ENCODE measurements around the gene DCBLD2. TPM values are rescaled to one million over a fixed set of nuclear protein-coding genes. Genes with fewer than 3 reads are reported as not detected.
A peak's percentile ranks its signal among the peaks of the same experiment; 100 is the strongest.

DCBLD2 gene, protein sequence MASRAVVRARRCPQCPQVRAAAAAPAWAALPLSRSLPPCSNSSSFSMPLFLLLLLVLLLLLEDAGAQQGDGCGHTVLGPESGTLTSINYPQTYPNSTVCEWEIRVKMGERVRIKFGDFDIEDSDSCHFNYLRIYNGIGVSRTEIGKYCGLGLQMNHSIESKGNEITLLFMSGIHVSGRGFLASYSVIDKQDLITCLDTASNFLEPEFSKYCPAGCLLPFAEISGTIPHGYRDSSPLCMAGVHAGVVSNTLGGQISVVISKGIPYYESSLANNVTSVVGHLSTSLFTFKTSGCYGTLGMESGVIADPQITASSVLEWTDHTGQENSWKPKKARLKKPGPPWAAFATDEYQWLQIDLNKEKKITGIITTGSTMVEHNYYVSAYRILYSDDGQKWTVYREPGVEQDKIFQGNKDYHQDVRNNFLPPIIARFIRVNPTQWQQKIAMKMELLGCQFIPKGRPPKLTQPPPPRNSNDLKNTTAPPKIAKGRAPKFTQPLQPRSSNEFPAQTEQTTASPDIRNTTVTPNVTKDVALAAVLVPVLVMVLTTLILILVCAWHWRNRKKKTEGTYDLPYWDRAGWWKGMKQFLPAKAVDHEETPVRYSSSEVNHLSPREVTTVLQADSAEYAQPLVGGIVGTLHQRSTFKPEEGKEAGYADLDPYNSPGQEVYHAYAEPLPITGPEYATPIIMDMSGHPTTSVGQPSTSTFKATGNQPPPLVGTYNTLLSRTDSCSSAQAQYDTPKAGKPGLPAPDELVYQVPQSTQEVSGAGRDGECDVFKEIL
- total RNA-seq, result 1 to 10 TPM; 1.9 to 2.5 TPM

DNA sequence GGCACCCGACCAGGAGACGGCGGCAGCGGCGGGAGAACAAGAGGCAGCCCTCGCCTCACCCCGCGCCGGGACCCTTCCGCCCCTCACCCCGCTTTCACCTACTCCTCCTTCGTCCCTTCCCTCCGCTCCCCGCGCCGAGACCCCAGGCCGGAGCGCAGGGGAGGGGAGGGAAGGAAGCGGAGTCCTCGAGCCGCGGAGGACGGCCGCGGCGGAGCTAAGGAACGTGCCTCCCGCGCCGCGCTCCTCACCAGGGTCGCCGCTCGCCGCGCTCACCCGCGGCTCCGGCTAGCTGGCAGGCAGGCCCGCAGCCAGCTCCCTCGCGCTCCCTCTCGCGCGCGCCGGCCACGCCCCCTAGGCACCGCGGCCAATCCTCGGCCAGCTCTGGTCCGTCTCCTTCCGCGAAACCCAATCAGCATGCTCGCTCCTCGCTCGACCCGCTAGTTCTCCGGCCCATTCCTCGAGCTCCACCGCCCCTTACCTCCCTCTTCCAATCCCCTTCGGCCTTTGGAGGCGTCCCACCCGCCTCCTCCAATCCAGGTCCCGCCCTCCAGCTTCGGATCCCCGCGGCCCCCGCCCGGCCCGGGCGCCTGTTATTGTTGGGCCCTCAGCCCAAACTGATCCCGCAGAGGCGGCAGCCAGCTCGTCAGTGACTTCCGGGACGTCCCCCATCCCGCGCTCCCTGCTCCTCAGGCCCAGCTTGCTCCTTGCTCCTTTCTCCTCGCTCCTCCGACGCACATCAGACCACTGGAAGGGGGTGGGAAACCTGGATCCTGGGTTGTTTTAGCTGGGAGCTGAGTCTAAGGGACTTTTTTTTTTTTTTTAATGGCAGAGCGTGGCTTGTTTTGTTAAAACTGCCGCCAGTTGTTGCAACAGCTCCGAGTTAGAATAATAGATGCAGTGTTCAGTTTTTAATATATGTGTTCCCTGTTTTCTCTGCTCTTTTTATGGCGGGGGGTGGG, at the start of gene DCBLD2:
TSS of gene DCBLD2 (minus strand) at position 304 of the 959 bp plus-strand sequence. CDS start 369 bp downstream, outside the sequence.
- CTCF ChIA-PET, result interaction anchor here (0.8 to 1.2 kb wide), 4 partner anchors 17 to 174 kb away, joined by 3 to 7 read pairs (median 4); no protein-coding TSS in a partner anchor
- Mint-ChIP-seq H3K4me1 (peaks cover 16% of the 10 kb centered on the region), H3K27me3 (peaks cover 5% of the 10 kb centered on the region), H3K4me3 (peak within 1 kb of the TSS; percentile 80), H3K9me3 (ENCODE audit: low read depth) (no peaks in the 10 kb centered on the region), H3K36me3 (ENCODE audit: low read depth) (no peaks in the 10 kb centered on the region), H3K27ac (peak within 1 kb of the TSS; percentile 69)
- DNase-seq (peak; percentile 96), ATAC-seq (peak; percentile 100)
- intact Hi-C loops (cut with DNase I, micrococcal nuclease), result loop anchor here (1.0 to 5.0 kb wide), 10 partner anchors 169 to 1501 kb away; partner anchors contain the start of genes CMSS1 (in 2 of the 2), CPOX (in 1 of the 2), GABRR3 (in 1 of the 2) and LNP1 (in 1 of the 2)
- POLR2A ChIA-PET, result interaction anchor here (0.5 to 1.4 kb wide), 7 partner anchors 48 to 1137 kb away, joined by 3 to 9 read pairs (median 4); partner anchors contain the start of genes ARL6 and CMSS1

DNA sequence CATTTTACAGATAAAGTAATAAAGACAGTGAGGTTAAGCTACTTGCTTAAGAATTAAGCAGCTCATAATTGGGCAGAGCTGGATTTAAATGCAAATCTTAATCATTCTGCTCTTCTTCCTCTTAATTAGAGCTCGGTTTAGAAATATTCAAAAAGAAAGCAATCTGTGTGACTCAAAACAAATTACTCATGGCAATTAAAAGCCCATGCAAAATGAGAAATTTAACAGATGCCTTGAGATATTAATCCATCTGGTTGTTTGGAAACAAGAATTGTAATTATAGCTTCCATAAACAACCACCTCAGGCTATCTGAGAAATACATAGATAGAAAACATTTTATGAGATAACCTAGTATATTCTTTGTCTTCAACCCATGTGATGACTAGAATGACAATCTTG, 44.2 kb upstream of the DCBLD2 start:
- Mint-ChIP-seq H3K9me3 (ENCODE audit: low read depth) (no peaks in the 10 kb centered on the region), H3K27me3 (peaks cover 3% of the 10 kb centered on the region), H3K36me3 (ENCODE audit: low read depth) (no peaks in the 10 kb centered on the region), H3K4me3 (no peak overlapping the region), H3K4me1 (no peaks in the 10 kb centered on the region), H3K27ac (no peak overlapping the region)
- POLR2A ChIA-PET, result no interaction called here
- DNase-seq (no peak), ATAC-seq (no peak)
- intact Hi-C loops (cut with DNase I, micrococcal nuclease), result no loop called here
- CTCF ChIA-PET, result interaction anchor here (1.6 kb wide), 1 partner anchor 9 kb away, joined by 5 read pairs; no protein-coding TSS in a partner anchor

DNA sequence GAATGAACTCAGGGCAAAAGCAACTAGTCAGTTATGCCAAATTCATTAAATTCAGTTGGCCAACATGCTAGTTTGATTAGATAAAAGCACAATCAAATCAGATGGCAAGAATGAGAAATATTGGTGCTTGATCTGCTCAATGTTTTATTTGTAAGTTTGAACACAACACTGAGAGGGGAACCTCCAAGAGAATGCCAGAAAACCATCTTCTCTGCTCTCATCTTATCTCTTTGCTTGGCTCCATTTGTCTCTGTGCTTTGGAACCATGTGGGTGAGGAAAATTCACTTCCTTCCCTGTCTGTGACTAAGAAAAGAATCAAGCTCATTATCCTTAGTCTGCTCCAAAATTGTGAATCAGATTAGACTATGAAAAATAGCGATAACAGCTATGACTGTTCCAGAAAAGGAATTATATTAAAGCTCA, 43.6 kb upstream of the DCBLD2 start:
- no peak for ATAC-seq
- no peaks in the 10 kb centered on the region for H3K4me1 Mint-ChIP-seq
- H3K36me3 Mint-ChIP-seq (ENCODE audit: low read depth), result no peaks in the 10 kb centered on the region
- H3K27ac Mint-ChIP-seq, result no peak overlapping the region
- no peaks in the 10 kb centered on the region for H3K9me3 Mint-ChIP-seq (ENCODE audit: low read depth)
- ChIA-PET CTCF (interaction anchor here (1.6 kb wide), 1 partner anchor 9 kb away, joined by 5 read pairs; no protein-coding TSS in a partner anchor), POLR2A (no interaction called here)
- H3K27me3 Mint-ChIP-seq, result peaks cover 3% of the 10 kb centered on the region
- no peak overlapping the region for H3K4me3 Mint-ChIP-seq
- DNase-seq, result no peak
- intact Hi-C loops (cut with DNase I, micrococcal nuclease), result no loop called here

DNA sequence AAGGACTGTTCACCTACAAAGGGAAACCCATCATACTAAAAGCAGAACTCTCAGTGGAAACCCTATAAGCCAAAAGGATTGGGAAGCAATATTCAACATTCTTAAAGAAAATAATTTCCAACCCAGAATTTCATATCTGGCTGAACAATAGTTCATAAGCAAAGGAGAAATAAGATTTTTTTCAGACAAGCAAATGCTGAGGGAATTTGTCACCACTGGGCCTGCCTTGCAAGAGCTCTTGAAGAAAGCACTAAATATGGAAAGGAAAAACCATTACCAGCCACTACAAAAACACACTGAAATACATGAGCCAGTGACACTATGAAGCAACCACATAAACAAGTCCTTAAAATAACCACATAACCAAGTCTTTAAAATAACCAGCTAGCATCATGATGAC, 28.9 kb upstream of the DCBLD2 start:
- ATAC-seq, result no peak
- no peak overlapping the region for H3K4me3 Mint-ChIP-seq
- H3K27me3 Mint-ChIP-seq, result peaks cover 17% of the 10 kb centered on the region
- intact Hi-C loops (cut with DNase I, micrococcal nuclease), result no loop called here
- H3K36me3 Mint-ChIP-seq (ENCODE audit: low read depth), result no peaks in the 10 kb centered on the region
- DNase-seq, result no peak
- ChIA-PET CTCF (no interaction called here), POLR2A (no interaction called here)
- H3K4me1 Mint-ChIP-seq, result no peaks in the 10 kb centered on the region
- no peak overlapping the region for H3K27ac Mint-ChIP-seq
- peaks cover 8% of the 10 kb centered on the region for H3K9me3 Mint-ChIP-seq (ENCODE audit: low read depth)

DNA sequence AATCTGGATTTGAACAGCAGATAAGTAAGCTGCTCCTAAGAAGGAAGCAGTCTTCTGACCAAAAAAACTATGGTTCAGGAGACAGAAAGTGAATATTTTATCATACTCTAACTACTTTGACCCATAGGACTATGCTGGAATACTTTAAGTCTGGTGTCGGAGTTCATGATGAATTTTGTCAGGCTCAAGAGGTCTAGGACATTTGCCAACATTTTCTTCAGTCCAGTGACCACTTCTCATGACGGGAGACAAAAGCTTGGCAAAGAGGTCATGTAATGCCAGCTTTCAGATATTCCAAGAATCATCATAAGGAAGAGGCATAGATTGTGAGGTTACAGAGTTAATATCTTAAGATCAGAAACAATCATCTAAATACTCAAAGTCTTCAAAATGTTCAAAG, 20.5 kb upstream of the DCBLD2 start:
- no peaks in the 10 kb centered on the region for H3K9me3 Mint-ChIP-seq (ENCODE audit: low read depth)
- ChIA-PET CTCF (no interaction called here), POLR2A (no interaction called here)
- no peak for DNase-seq
- no peak overlapping the region for H3K4me3 Mint-ChIP-seq
- no peak overlapping the region for H3K27ac Mint-ChIP-seq
- peaks cover 11% of the 10 kb centered on the region for H3K27me3 Mint-ChIP-seq
- ATAC-seq, result no peak
- H3K36me3 Mint-ChIP-seq (ENCODE audit: low read depth), result no peaks in the 10 kb centered on the region
- intact Hi-C loops (cut with DNase I, micrococcal nuclease), result no loop called here
- no peaks in the 10 kb centered on the region for H3K4me1 Mint-ChIP-seq

DNA sequence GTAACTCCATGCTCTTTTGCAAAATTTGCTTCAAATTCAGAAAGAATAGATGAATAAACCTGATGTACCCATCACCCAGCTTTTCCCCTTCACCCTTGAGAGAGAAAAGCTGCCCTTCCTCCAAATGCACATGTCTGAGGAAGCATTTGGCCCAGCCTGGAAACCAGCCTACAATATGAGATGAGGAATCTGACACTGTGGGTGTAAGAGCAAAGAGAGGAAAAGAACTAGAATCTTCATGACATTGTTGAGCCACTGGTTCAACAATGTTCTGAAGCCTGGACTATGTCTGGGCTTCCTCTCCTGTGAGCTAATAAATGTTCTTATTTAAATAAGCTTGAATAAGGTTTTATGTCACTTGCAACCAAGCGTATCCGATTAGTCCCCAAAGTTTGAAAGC, 18.7 kb upstream of the DCBLD2 start:
- no peaks in the 10 kb centered on the region for H3K36me3 Mint-ChIP-seq (ENCODE audit: low read depth)
- intact Hi-C loops (cut with DNase I, micrococcal nuclease), result no loop called here
- H3K27ac Mint-ChIP-seq, result no peak overlapping the region
- H3K9me3 Mint-ChIP-seq (ENCODE audit: low read depth), result no peaks in the 10 kb centered on the region
- ChIA-PET POLR2A (no interaction called here), CTCF (no interaction called here)
- peaks cover 13% of the 10 kb centered on the region for H3K27me3 Mint-ChIP-seq
- H3K4me3 Mint-ChIP-seq, result no peak overlapping the region
- ATAC-seq (no peak), DNase-seq (no peak)
- H3K4me1 Mint-ChIP-seq, result no peaks in the 10 kb centered on the region

DNA sequence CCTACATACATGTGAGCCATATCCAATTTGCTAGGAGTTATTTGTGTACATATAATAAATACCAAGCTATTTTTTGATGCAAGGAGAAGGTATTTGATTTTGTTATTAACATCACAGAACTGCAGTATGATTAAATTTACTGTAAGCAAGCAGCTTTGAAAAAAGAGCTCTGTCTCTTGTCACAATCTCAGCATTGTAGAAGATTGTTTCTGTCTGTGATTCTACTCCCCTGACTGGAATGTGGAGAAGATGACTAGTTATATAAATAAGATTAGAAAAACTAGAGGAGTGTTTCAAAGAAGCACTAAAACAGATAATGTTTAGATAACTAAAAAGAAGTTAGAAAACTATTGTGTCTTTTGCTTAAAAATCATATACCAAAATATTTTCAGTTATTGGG, 17.1 kb upstream of the DCBLD2 start:
- no peak for ATAC-seq
- intact Hi-C loops (cut with DNase I, micrococcal nuclease), result no loop called here
- H3K4me3 Mint-ChIP-seq, result no peak overlapping the region
- H3K27me3 Mint-ChIP-seq, result peaks cover 13% of the 10 kb centered on the region
- CTCF ChIA-PET, result interaction anchor here (0.6 to 1.1 kb wide), 4 partner anchors 8 to 112 kb away, joined by 3 to 4 read pairs (median 4); partner anchors contain the start of gene DCBLD2
- H3K4me1 Mint-ChIP-seq, result no peaks in the 10 kb centered on the region
- H3K27ac Mint-ChIP-seq, result no peak overlapping the region
- no peaks in the 10 kb centered on the region for H3K9me3 Mint-ChIP-seq (ENCODE audit: low read depth)
- POLR2A ChIA-PET, result no interaction called here
- no peak for DNase-seq
- H3K36me3 Mint-ChIP-seq (ENCODE audit: low read depth), result no peaks in the 10 kb centered on the region

DNA sequence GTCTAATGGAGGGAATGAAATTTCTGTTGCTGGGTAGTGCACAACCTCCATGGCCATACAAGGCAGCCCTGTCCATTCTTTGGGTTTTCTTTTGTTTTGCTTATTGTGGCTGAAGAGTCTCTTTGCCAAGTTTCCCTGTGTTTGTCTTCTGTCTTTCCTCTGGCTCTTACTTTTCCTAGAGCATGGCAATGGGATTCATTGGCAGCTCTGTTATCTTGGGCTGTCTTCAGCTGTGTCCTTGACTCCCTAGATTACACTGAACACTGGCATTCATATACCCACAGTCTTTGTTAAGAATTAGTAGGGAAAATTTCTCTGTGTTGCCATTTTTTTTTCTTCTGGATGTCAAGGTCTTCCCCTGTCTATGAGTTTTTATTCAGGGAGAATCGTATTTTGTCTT, 16.1 kb upstream of the DCBLD2 start:
- H3K9me3 Mint-ChIP-seq (ENCODE audit: low read depth), result no peaks in the 10 kb centered on the region

DNA sequence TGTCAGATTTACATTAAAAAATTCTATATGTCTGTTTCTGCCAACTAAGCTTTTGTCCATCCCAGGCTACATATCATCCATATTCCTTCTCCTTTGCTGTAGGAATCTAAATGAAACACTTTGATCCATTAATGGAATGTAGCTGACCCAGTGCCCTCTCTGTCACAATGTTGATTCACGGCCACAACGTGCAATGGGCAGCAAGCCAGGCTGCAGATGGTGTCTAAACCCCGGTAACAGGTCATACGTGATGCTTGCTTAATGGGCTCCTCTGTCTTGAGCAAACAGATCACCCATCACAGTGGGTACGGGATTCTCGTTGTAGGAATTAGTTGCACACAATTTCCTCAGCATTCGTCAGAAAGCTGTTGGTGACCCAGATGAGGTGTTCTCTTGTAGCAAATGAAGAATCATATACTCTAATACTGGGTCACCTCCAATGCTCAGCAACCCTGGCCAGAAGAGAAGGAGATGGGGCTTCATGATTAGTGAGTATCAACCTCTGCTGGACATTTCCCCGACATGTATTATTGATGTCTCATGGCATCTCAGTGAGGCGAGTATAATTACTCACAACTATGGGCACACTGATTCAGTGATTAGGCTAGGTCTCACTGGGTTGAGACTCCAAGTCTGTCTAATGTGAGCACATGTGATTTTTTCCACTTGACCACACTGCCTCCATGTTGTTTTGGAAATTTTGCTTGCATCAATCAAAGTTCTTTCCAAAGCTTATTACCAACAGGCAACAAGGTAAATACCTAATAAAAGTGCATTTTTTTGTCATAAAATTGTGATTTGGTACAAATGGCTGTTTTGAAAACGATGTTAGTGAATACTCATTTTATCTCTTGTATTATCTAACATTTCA, 12.9 kb upstream of the DCBLD2 start:
- no peak for ATAC-seq
- intact Hi-C loops (cut with DNase I, micrococcal nuclease), result no loop called here
- H3K27ac Mint-ChIP-seq, result no peak overlapping the region
- H3K4me1 Mint-ChIP-seq, result no peaks in the 10 kb centered on the region
- DNase-seq, result no peak
- H3K9me3 Mint-ChIP-seq (ENCODE audit: low read depth), result peaks cover 3% of the 10 kb centered on the region
- ChIA-PET POLR2A (no interaction called here), CTCF (interaction anchor here (0.6 to 1.2 kb wide), 3 partner anchors 12 to 1261 kb away, joined by 3 read pairs; no protein-coding TSS in a partner anchor)
- no peak overlapping the region for H3K4me3 Mint-ChIP-seq
- H3K36me3 Mint-ChIP-seq (ENCODE audit: low read depth), result no peaks in the 10 kb centered on the region
- H3K27me3 Mint-ChIP-seq, result peaks cover 8% of the 10 kb centered on the region

More for the DNA sequence above, 16.1 kb upstream of the DCBLD2 start:
- no peaks in the 10 kb centered on the region for H3K4me1 Mint-ChIP-seq
- H3K27ac Mint-ChIP-seq, result no peak overlapping the region
- intact Hi-C loops (cut with DNase I, micrococcal nuclease), result no loop called here
- DNase-seq, result no peak
- H3K4me3 Mint-ChIP-seq, result no peak overlapping the region
- no peaks in the 10 kb centered on the region for H3K36me3 Mint-ChIP-seq (ENCODE audit: low read depth)
- no peak for ATAC-seq
- CTCF ChIA-PET, result no interaction called here
- H3K27me3 Mint-ChIP-seq, result peaks cover 10% of the 10 kb centered on the region
- POLR2A ChIA-PET, result no interaction called here

DNA sequence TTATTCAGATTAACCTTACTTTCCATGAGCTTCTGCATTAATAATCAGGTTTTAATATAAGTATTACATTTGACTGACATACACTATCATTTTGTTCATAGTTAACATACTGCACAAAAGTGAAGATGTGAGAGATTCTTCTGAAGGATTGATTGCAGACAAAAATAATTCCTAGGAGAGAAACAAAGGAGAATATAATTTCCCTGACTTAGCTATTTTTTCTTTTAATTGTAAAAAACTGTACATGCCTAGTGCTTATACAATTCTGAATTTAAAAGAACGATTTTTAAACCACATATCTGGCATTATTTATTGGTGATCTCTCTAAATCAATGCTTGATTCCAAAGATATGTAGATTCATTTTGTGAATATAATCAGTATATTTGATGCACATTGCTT, 11.0 kb upstream of the DCBLD2 start:
- H3K4me1 Mint-ChIP-seq, result no peaks in the 10 kb centered on the region
- no peaks in the 10 kb centered on the region for H3K36me3 Mint-ChIP-seq (ENCODE audit: low read depth)
- no peak overlapping the region for H3K27ac Mint-ChIP-seq
- DNase-seq, result no peak
- H3K27me3 Mint-ChIP-seq, result peaks cover 12% of the 10 kb centered on the region
- ChIA-PET POLR2A (interaction anchor here (0.5 to 0.7 kb wide), 2 partner anchors 190 to 394 kb away, joined by 3 to 4 read pairs; no protein-coding TSS in a partner anchor), CTCF (interaction anchor here (0.7 kb wide), 1 partner anchor 10 kb away, joined by 3 read pairs; no protein-coding TSS in a partner anchor)
- ATAC-seq, result no peak
- peaks cover 6% of the 10 kb centered on the region for H3K9me3 Mint-ChIP-seq (ENCODE audit: low read depth)
- intact Hi-C loops (cut with DNase I, micrococcal nuclease), result no loop called here
- no peak overlapping the region for H3K4me3 Mint-ChIP-seq

Measured in activated CD4-positive, alpha-beta T cell treated with anti-CD3 and anti-CD28 coated beads for 36 hours (primary cell).